ENCODE results near the gene BLM. TPM values are rescaled to one million over a fixed set of nuclear protein-coding genes. Genes with fewer than 3 reads are reported as not detected.

Gene BLM
- total and polyA plus RNA-seq, 2 of the 8 experiments (the other 6 are each of a cell fraction or from before 2014, with no cell fraction given): 15.2 to 46.7 TPM

GRCh38 chr15:90751300-90751825 lies 34.2 kb downstream of the BLM start:
- H4K91ac ChIP-seq (replicated peaks; ENCODE audit: insufficient read length, low read length): no peak overlapping the region
- H2BK20ac ChIP-seq (ENCODE audit: low read length): no peak overlapping the region
- no peak overlapping the region for H3K4me3 ChIP-seq (ENCODE audit: extremely low read depth in 1 of 4, insufficient read depth in 2 of 4, low read depth in 3 of 4, low read length in 4 of 4)
- no peak overlapping the region for H2AFZ ChIP-seq (ENCODE audit: low read length)
- no peak overlapping the region for H2BK15ac ChIP-seq (ENCODE audit: low read length)
- no peaks in the 10 kb centered on the region for H3K4me1 ChIP-seq (replicated peaks in 1 of 4; ENCODE audit: control insufficient read depth in 3 of 4, insufficient read depth in 4 of 4, low read length in 3 of 4)
- no peak overlapping the region for H2BK12ac ChIP-seq (ENCODE audit: low read depth, low read length)
- no peak overlapping the region for H2BK120ac ChIP-seq (replicated peaks; ENCODE audit: low read depth, low read length)
- H3K9me3 ChIP-seq (ENCODE audit: insufficient read depth in 2 of 2, low read depth in 1 of 2, low read length in 1 of 2): no peaks in the 10 kb centered on the region
- no peak overlapping the region for H3K23ac ChIP-seq (ENCODE audit: insufficient read length)
- FAIRE-seq (no peak), DNase-seq (ENCODE audit: low read depth in 1 of 2, low spot score in 2 of 2) (no peak)
- peaks cover 0 to 6% of the 10 kb centered on the region in 2 experiments; a peak in 2 of 4 replicates for H3K79me2 ChIP-seq (ENCODE audit: control insufficient read depth in 1 of 2, insufficient read depth in 2 of 2, low read length in 2 of 2)
- CTCF ChIA-PET (ENCODE audit: partially characterized antibody): interaction anchor here (0.6 kb wide), 1 partner anchor 756 kb away, joined by 4 read pairs; no protein-coding TSS in a partner anchor
- no peaks in the 10 kb centered on the region for H3K79me1 ChIP-seq (ENCODE audit: low read depth, low read length)
- peaks cover 0 to 54% (median 15%) of the 10 kb centered on the region in 4 experiments; a peak in 5 of 8 replicates for H3K36me3 ChIP-seq (ENCODE audit: control insufficient read depth in 2 of 4, insufficient read depth in 4 of 4, low read length in 3 of 4)
- H4K8ac ChIP-seq (ENCODE audit: extremely low read depth, insufficient read depth, low read length): no peak overlapping the region
- no peak overlapping the region for H3K27ac ChIP-seq (ENCODE audit: low read depth, low read length)
- H3K9ac ChIP-seq (replicated peaks in 1 of 4; ENCODE audit: extremely low read depth in 1 of 4, low read depth in 3 of 4, low read length in 3 of 4): no peak overlapping the region
- H4K5ac ChIP-seq (ENCODE audit: insufficient read length, low read depth, low read length): no peak overlapping the region
- H4K20me1 ChIP-seq (replicated peaks in 1 of 2; ENCODE audit: control insufficient read depth in 1 of 2, insufficient read depth in 2 of 2, low read length in 2 of 2): peaks cover 0 to 3% of the 10 kb centered on the region in 2 experiments
- no peak overlapping the region for H3K18ac ChIP-seq (ENCODE audit: extremely low read depth, low read length)
- no peak overlapping the region for H3K56ac ChIP-seq (replicated peaks; ENCODE audit: insufficient read length, low read depth, low read length)
- WGBS, 2 experiments (ENCODE audit: extremely low coverage in 1 of 2, insufficient coverage in 1 of 2, insufficient read length in 1 of 2, insufficient replicate concordance in 2 of 2, low coverage in 1 of 2, low lambda C conversion rate in 2 of 2, missing lambda C conversion rate in 1 of 2): 89% methylated on average over 8 of the region's 8 CpGs; no CpG with 5 or more reads in 1 of the 2 experiments
- no peak overlapping the region for H2AK5ac ChIP-seq (ENCODE audit: low read depth, low read length)
- no peaks in the 10 kb centered on the region for H3K23me2 ChIP-seq (ENCODE audit: low read depth, low read length)
- H3K14ac ChIP-seq (ENCODE audit: insufficient read length): no peak overlapping the region
- H3K27me3 ChIP-seq (replicated peaks in 1 of 4; ENCODE audit: control insufficient read depth in 3 of 4, extremely low read depth in 1 of 4, insufficient read depth in 3 of 4, low read length in 3 of 4): no peaks in the 10 kb centered on the region
- POLR2A ChIA-PET (ENCODE audit: partially characterized antibody): no interaction called here
- no peak overlapping the region for H3K4me2 ChIP-seq (ENCODE audit: insufficient read depth in 1 of 2, low read depth in 2 of 2, low read length in 2 of 2)
- no peak overlapping the region for H3K4ac ChIP-seq (replicated peaks; ENCODE audit: insufficient read length, low read depth, low read length)
- H2BK5ac ChIP-seq (ENCODE audit: low read depth, low read length): no peak overlapping the region

Measured in H1 (cell line).